NCI-H1417 treated with DMSO at 0.1 percent for 48 hours (cell line): ENCODE results near the gene ANGPT4.

Experiments used
- DNase-seq: peaks from one replicate; lab custom pipeline; 2025; lab: John Stamatoyannopoulos, UW

Gene ANGPT4

GRCh38 chr20:940926-941325 lies 24.8 kb upstream of the ANGPT4 start:
- no peak for DNase-seq

- DNase-seq = no peak
Measured at GRCh38 chr20:939606-940005, 23.5 kb upstream of the ANGPT4 start.

- no peak for DNase-seq
Measured at GRCh38 chr20:934186-934840, 18.2 kb upstream of the ANGPT4 start.

- DNase-seq = no peak
Measured at GRCh38 chr20:933029-933428, 16.9 kb upstream of the ANGPT4 start.

GRCh38 chr20:931401-931800 lies 15.3 kb upstream of the ANGPT4 start:
- DNase-seq = no peak

- DNase-seq = no peak
Measured at GRCh38 chr20:926670-927069, 10.5 kb upstream of the ANGPT4 start.

GRCh38 chr20:925516-925915 lies 9.4 kb upstream of the ANGPT4 start:
- DNase-seq = no peak

- DNase-seq = no peak
Measured at GRCh38 chr20:924639-925038, 8.5 kb upstream of the ANGPT4 start.

- no peak for DNase-seq
Measured at GRCh38 chr20:922781-923180, 6.6 kb upstream of the ANGPT4 start.

GRCh38 chr20:921068-921467 lies 4.9 kb upstream of the ANGPT4 start:
- no peak for DNase-seq

- no peak for DNase-seq
Measured at GRCh38 chr20:920311-920710, 4.2 kb upstream of the ANGPT4 start.

- no peak for DNase-seq
Measured at GRCh38 chr20:919491-919916, 3.4 kb upstream of the ANGPT4 start.

GRCh38 chr20:917416-917815 lies 1.3 kb upstream of the ANGPT4 start:
- DNase-seq = no peak

GRCh38 chr20:916825-917224 lies 691 bp upstream of the ANGPT4 start:
- DNase-seq = no peak

- DNase-seq = no peak
Measured at GRCh38 chr20:914727-915498, 1.2 kb downstream of the ANGPT4 start.

GRCh38 chr20:913306-913849 lies 2.8 kb downstream of the ANGPT4 start:
- DNase-seq = no peak

GRCh38 chr20:911882-912600 lies 4.1 kb downstream of the ANGPT4 start:
- no peak for DNase-seq

GRCh38 chr20:910870-911770 lies 5.0 kb downstream of the ANGPT4 start:
- DNase-seq = no peak

- DNase-seq = no peak
Measured at GRCh38 chr20:910132-910869, 5.8 kb downstream of the ANGPT4 start.

GRCh38 chr20:909641-910040 lies 6.5 kb downstream of the ANGPT4 start:
- DNase-seq = no peak

- no peak for DNase-seq
Measured at GRCh38 chr20:906703-907270, 9.3 kb downstream of the ANGPT4 start.
